ENCODE results near the gene DONSON.

Gene DONSON

GRCh38 chr21:33541756-33542639, 46.5 kb downstream of the DONSON start, which contains the start of gene GART:
GART (minus strand) TSS chr21:33542117; CDS start chr21:33539315, 2,802 bp downstream.
- in situ Hi-C loops (cut with MboI; ENCODE audit: low sequenced_read_pairs): no loop called here

DNA sequence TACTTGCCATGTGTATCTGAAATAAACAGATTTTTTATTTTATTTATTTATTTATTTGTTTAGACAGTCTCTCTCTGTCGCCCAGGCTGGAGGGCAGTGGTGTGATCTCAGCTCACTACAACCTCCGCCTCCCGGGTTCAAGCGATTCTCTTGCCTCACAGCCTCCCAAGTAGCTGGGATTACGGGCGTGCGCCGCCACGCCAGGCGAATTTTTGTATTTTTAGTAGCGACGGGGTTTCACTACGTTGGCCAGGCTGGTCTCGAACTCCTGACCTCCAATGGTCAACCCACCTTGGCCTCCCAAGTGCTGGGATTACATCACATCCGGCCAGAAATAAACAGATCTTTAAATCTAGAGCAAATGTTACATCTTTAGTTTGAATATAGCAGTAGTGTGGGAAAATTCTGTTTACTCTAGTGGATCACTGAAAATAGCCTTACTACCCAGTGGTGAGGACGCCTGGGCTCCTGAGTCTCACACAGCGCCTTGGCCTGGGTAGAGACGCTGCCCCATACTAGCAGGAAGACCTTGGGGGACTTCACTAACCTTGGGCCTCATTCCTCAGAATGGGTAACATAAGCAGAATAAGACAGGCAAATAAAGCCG, 47.3 kb downstream of the DONSON start:
- in situ Hi-C loops (cut with MboI; ENCODE audit: low sequenced_read_pairs): no loop called here

- in situ Hi-C loops (cut with MboI; ENCODE audit: low sequenced_read_pairs): no loop called here
These were observed 47.8 kb downstream of the DONSON start for GRCh38 chr21:33540711-33541104.

GRCh38 chr21:33539616-33540015, 48.9 kb downstream of the DONSON start:
- in situ Hi-C loops (cut with MboI; ENCODE audit: low sequenced_read_pairs): no loop called here

GRCh38 chr21:33537212-33537611, 51.3 kb downstream of the DONSON start:
- in situ Hi-C loops (cut with MboI; ENCODE audit: low sequenced_read_pairs): no loop called here

DNA sequence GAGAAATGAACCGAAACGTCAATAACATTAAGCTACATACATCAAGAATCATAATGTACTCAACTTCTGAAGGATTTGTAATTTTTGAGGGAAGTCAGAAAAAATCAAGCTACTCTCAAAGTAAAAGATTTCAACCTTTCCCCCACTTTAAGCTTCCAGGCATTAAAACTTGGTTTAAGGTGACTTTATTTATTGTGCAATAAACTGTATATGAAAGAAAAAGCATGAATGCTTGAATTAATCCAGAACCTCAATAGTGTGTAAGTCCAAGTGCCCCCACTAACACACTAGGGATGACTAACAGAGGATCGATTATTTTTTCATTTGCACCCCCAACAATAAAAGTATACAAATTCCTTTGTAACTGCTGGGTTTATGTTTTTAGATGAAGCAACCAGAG, 57.5 kb downstream of the DONSON start:
- in situ Hi-C loops (cut with MboI; ENCODE audit: low sequenced_read_pairs): no loop called here

Measured in HL-60/S4 treated with phorbol 12-myristate 13-acetate at 8.2 ng/mL for 4 days and 3 days (cell line).